Measurements from ENCODE around the gene CASK.
A peak's percentile ranks its signal among the peaks of the same experiment; 100 is the strongest.
"Not testable (repeated sequence)": the region's sequence is repeated elsewhere in the genome, so short reads cannot be mapped to it uniquely, and the experiment has no call there.

The CASK gene

GRCh38 chrX:41720125-41720779, 203.1 kb downstream of the CASK start:
- H3F3A ChIP-seq (ENCODE audit: control insufficient read depth, insufficient read depth), result 0 out of 2 replicates have a peak, but pooled peaks cover 9% of the 10 kb centered on the region
- no peaks in the 10 kb centered on the region for H3K9me2 ChIP-seq (replicated peaks; ENCODE audit: control insufficient read depth, low read length)
- peaks cover 68% of the 10 kb centered on the region for H3K4me1 ChIP-seq (ENCODE audit: control insufficient read depth, low read length)
- H3K27ac ChIP-seq (ENCODE audit: low read depth, low read length), result peak overlapping the region; percentile 38
- H3K79me2 ChIP-seq (ENCODE audit: control insufficient read depth, low read length), result no peaks in the 10 kb centered on the region
- H3K4me3 ChIP-seq (ENCODE audit: low read length), result no peak overlapping the region
- no peaks in the 10 kb centered on the region for H3K36me3 ChIP-seq (ENCODE audit: control insufficient read depth, low read length)
- H4K20me1 ChIP-seq (ENCODE audit: control insufficient read depth, insufficient read depth, low read depth, low read length), result no peaks in the 10 kb centered on the region
- peaks cover 5% of the 10 kb centered on the region; the same call in 1 of the 2 replicates for H3K9me3 ChIP-seq (ENCODE audit: control insufficient read depth, insufficient read depth, low read length)
- no peak for TF ChIP-seq CTCF (IDR thresholded peaks at IDR 0.05; ENCODE audit: low read depth, low read length, poor library complexity, severe bottlenecking)
- no peak for TF ChIP-seq EZH2phosphoT487 (IDR thresholded peaks at IDR 0.05; ENCODE audit: borderline replicate concordance, low read length)
- H3K27me3 ChIP-seq (ENCODE audit: control insufficient read depth, low read length), result no peaks in the 10 kb centered on the region
- H3K4me2 ChIP-seq (ENCODE audit: low read length), result peak overlapping the region; percentile 37

- H4K20me1 ChIP-seq (ENCODE audit: control insufficient read depth, insufficient read depth, low read depth, low read length); H3K79me2 ChIP-seq (ENCODE audit: control insufficient read depth, low read length); H3K4me2 ChIP-seq (ENCODE audit: low read length); H3K36me3 ChIP-seq (ENCODE audit: control insufficient read depth, low read length); H3K9me3 ChIP-seq (ENCODE audit: control insufficient read depth, insufficient read depth, low read length); H3K27me3 ChIP-seq (ENCODE audit: control insufficient read depth, low read length); H3F3A ChIP-seq (ENCODE audit: control insufficient read depth, insufficient read depth); H3K4me3 ChIP-seq (ENCODE audit: low read length); H3K9me2 ChIP-seq (replicated peaks; ENCODE audit: control insufficient read depth, low read length): not testable (repeated sequence)
- 0 out of 2 replicates have a peak overlapping the region, but pooled peaks have one; percentile 38 for H3K27ac ChIP-seq (ENCODE audit: low read depth, low read length)
- peaks cover 63% of the 10 kb centered on the region for H3K4me1 ChIP-seq (ENCODE audit: control insufficient read depth, low read length)
These were observed 203.7 kb downstream of the CASK start for GRCh38 chrX:41719610-41720009.

- no peak for TF ChIP-seq EZH2phosphoT487 (IDR thresholded peaks at IDR 0.05; ENCODE audit: borderline replicate concordance, low read length)
- no peak for TF ChIP-seq CTCF (IDR thresholded peaks at IDR 0.05; ENCODE audit: low read depth, low read length, poor library complexity, severe bottlenecking)
- H3K36me3 ChIP-seq (ENCODE audit: control insufficient read depth, low read length), result no peaks in the 10 kb centered on the region
- H3K79me2 ChIP-seq (ENCODE audit: control insufficient read depth, low read length), result no peaks in the 10 kb centered on the region
- H4K20me1 ChIP-seq (ENCODE audit: control insufficient read depth, insufficient read depth, low read depth, low read length), result no peaks in the 10 kb centered on the region
- H3K4me2 ChIP-seq (ENCODE audit: low read length), result no peak overlapping the region
- no peaks in the 10 kb centered on the region for H3K9me2 ChIP-seq (replicated peaks; ENCODE audit: control insufficient read depth, low read length)
- H3K4me3 ChIP-seq (ENCODE audit: low read length), result no peak overlapping the region
- no peak overlapping the region for H3K27ac ChIP-seq (ENCODE audit: low read depth, low read length)
- H3K27me3 ChIP-seq (ENCODE audit: control insufficient read depth, low read length), result no peaks in the 10 kb centered on the region
- H3K9me3 ChIP-seq (ENCODE audit: control insufficient read depth, insufficient read depth, low read length), result peaks cover 5% of the 10 kb centered on the region; the same call in 1 of the 2 replicates
- H3K4me1 ChIP-seq (ENCODE audit: control insufficient read depth, low read length), result peaks cover 54% of the 10 kb centered on the region
- H3F3A ChIP-seq (ENCODE audit: control insufficient read depth, insufficient read depth), result 0 out of 2 replicates have a peak, but pooled peaks cover 4% of the 10 kb centered on the region
These were observed 204.7 kb downstream of the CASK start for GRCh38 chrX:41718481-41719235.
